Endothelial cell of umbilical vein (primary cell): ENCODE measurements around the gene SOX5. TPM values are rescaled to one million over a fixed set of nuclear protein-coding genes. Genes with fewer than 3 reads are reported as not detected.

ENCODE experiments used
- BruUV-seq: library from RNA; stranded (reverse); fragments of 400-500 nt; replicated peaks from 2 replicates; lab custom pipeline; 2021; lab: Mats Ljungman, UMichigan
- CTCF ChIA-PET: fragments of 300-600, 350-600 bp; sonication (Branson Sonifier 250); formaldehyde crosslinking; loops from one replicate; lab custom pipeline; 2021; ENCODE audit warnings: antibody characterized with exemption, inconsistent platforms; lab: Charles Lee
- POLR2A ChIA-PET: fragments of 300-600, 350-600 bp; sonication (Branson Sonifier 250); formaldehyde crosslinking; loops from one replicate; lab custom pipeline; 2021; ENCODE audit warnings: antibody characterized with exemption, inconsistent platforms; lab: Charles Lee
- DNase-seq: peaks from one replicate; pipeline ENCODE4 v3.0.0-alpha.2; 2011; ENCODE audit warnings: low read depth, low spot score
- FAIRE-seq: peaks from 2 replicates; lab custom pipeline; 2011; peaks lifted over from hg19 to GRCh38; lab: Jason Lieb, UNC
- H2AFZ ChIP-seq: 2 replicates; pipeline ENCODE4 v1.6.0; 2012; ENCODE audit warnings: low read depth, low read length, control low read depth, inconsistent platforms
- H3K27ac ChIP-seq: 2 replicates; pipeline ENCODE4 v1.5.1; 2011; ENCODE audit warnings: low read depth, mild to moderate bottlenecking, control low read depth, low read length, moderate library complexity; ENCODE audit not compliant: insufficient read depth
- H3K27me3 ChIP-seq, 2 experiments: 2 replicates each; pipeline versions ENCODE4 v1.6.0 to v1.6.1; 2011; ENCODE audit warnings: low read length in 2 of 2, mixed read lengths in 1 of 2; ENCODE audit not compliant: control insufficient read depth in 2 of 2, insufficient read depth in 2 of 2
- H3K36me3 ChIP-seq, 2 experiments: 2 replicates in 1 of 2; 3 replicates in 1 of 2; pipeline ENCODE4 v1.5.1; 2011; ENCODE audit warnings: low read length in 2 of 2, mild to moderate bottlenecking in 1 of 2, moderate library complexity in 1 of 2; ENCODE audit not compliant: control insufficient read depth in 2 of 2, insufficient read depth in 2 of 2; ENCODE audit errors: extremely low read depth in 1 of 2
- H3K4me1 ChIP-seq: 3 replicates; pipeline ENCODE4 v1.5.1; 2011; ENCODE audit warnings: mild to moderate bottlenecking, low read length; ENCODE audit not compliant: control insufficient read depth, insufficient read depth; ENCODE audit errors: extremely low read depth
- H3K4me2 ChIP-seq: 2 replicates; pipeline ENCODE4 v1.6.1; 2011; ENCODE audit warnings: low read length, control low read depth, mixed read lengths; ENCODE audit not compliant: insufficient read depth
- H3K4me3 ChIP-seq, 3 experiments: fragments of 200-600 bp in 1 of 3; sonication (generic), shearing (Covaris generic) in 1 of 3; replicated peaks in 1 of 3; 2 replicates each; pipeline ENCODE4 v1.5.1; 2011 to 2016; ENCODE audit warnings: control low read depth in 3 of 3, low read length in 3 of 3, mild to moderate bottlenecking in 2 of 3, inconsistent platforms in 1 of 3, low read depth in 1 of 3, moderate library complexity in 1 of 3; ENCODE audit not compliant: insufficient read depth in 1 of 3
- H3K79me2 ChIP-seq: 2 replicates; pipeline ENCODE4 v1.6.0; 2012; ENCODE audit warnings: low read length, inconsistent platforms; ENCODE audit not compliant: control insufficient read depth, insufficient read depth
- H3K9ac ChIP-seq: replicated peaks from 2 replicates; pipeline ENCODE3; 2011; ENCODE audit warnings: low read length, control low read depth; ENCODE audit not compliant: insufficient read depth; ENCODE audit errors: extremely low read depth
- H3K9me1 ChIP-seq: replicated peaks from 3 replicates; pipeline ENCODE4 v1.6.0; 2011; ENCODE audit warnings: mild to moderate bottlenecking, low read length; ENCODE audit not compliant: control insufficient read depth, insufficient read depth; ENCODE audit errors: extremely low read depth
- H3K9me3 ChIP-seq: replicated peaks from 2 replicates; pipeline ENCODE4 v1.5.1; 2012; ENCODE audit warnings: low read length, inconsistent platforms; ENCODE audit not compliant: control insufficient read depth, insufficient read depth
- H4K20me1 ChIP-seq: replicated peaks from 2 replicates; pipeline ENCODE3; 2011; ENCODE audit warnings: mild to moderate bottlenecking, low read length; ENCODE audit not compliant: control insufficient read depth, insufficient read depth; ENCODE audit errors: extremely low read depth
- EZH2 ChIP-seq: IDR thresholded peaks from 2 replicates; pipeline ENCODE4 v1.6.1; 2012; ENCODE audit warnings: borderline replicate concordance, low read depth, mild to moderate bottlenecking, moderate library complexity, low read length, inconsistent platforms; ENCODE audit not compliant: severe bottlenecking
- FOS ChIP-seq: IDR thresholded peaks from 2 replicates; pipeline ENCODE4 v1.6.1; 2011; ENCODE audit warnings: mild to moderate bottlenecking, low read length, moderate library complexity, borderline replicate concordance; ENCODE audit not compliant: insufficient read depth
- GATA2 ChIP-seq: IDR thresholded peaks from 2 replicates; pipeline ENCODE4 v1.7.0; 2011; ENCODE audit warnings: low read depth, mild to moderate bottlenecking, moderate library complexity, mixed read lengths, low read length; ENCODE audit not compliant: insufficient read length, insufficient read depth
- JUN ChIP-seq: IDR thresholded peaks from 2 replicates; pipeline ENCODE4 v1.6.1; 2011; ENCODE audit warnings: borderline replicate concordance, low read depth; ENCODE audit not compliant: insufficient read length, insufficient read depth
- MYC ChIP-seq: IDR thresholded peaks from one replicate; pipeline ENCODE4 v1.6.1; 2011; ENCODE audit warnings: mild to moderate bottlenecking, low read depth, low read length
- POLR2A ChIP-seq: IDR thresholded peaks from 2 replicates; pipeline ENCODE4 v1.6.1; 2012; ENCODE audit warnings: low read depth, mild to moderate bottlenecking, control low read depth, low read length
- POLR2AphosphoS5 ChIP-seq: IDR thresholded peaks from 2 replicates; pipeline ENCODE4 v1.6.1; 2012; ENCODE audit warnings: low read depth, mild to moderate bottlenecking, control low read depth, low read length, moderate library complexity; ENCODE audit not compliant: insufficient read depth
- dilution Hi-C: fragments of 300-500 bp; cut with MboI; formaldehyde crosslinking; loops from one replicate; pipeline ENCODE4 v1.15.0; 2019; ENCODE audit warnings: low sequenced_read_pairs; ENCODE audit not compliant: extremely low pct_ligation_motif_present
- intact Hi-C: fragments of 100-400 bp; cut with micrococcal nuclease; formaldehyde crosslinking; loops from one replicate; pipeline ENCODE4 v1.10.0; 2022
- polyA plus RNA-seq, 4 experiments: library from polyadenylated mRNA; depleted of rRNA in 3 of 4; stranded (reverse) in 3 of 4; unstranded in 1 of 4; fragments of >200 nt; gene quantifications; 2 replicates each; pipeline versions ENCODE4 v1.2.1 to v1.2.3, GENCODE V29; 2011 to 2012; ENCODE audit warnings: missing spikeins in 1 of 4
- total RNA-seq: library from RNA; stranded (reverse); gene quantifications from 2 replicates; pipeline ENCODE4 v1.2.3, GENCODE V29; 2021
- TF ChIP-seq, protein P1 (sequence below): IDR thresholded peaks from 2 replicates; pipeline ENCODE4 v1.6.1; 2011; ENCODE audit not compliant: insufficient read depth, insufficient read length
- TF ChIP-seq, protein P2 (sequence below), 2 donors: IDR thresholded peaks; 1 replicate in 1 of 2; 2 replicates in 1 of 2; pipeline ENCODE4 v1.5.1; 2011; ENCODE audit warnings: low read length in 2 of 2, mild to moderate bottlenecking in 2 of 2, moderate library complexity in 2 of 2, control low read depth in 1 of 2, inconsistent platforms in 1 of 2, low read depth in 1 of 2; ENCODE audit not compliant: insufficient read depth in 1 of 2; ENCODE audit errors: extremely low read depth in 1 of 2

SOX5 gene
- total and polyA plus RNA-seq, 2 donors (not counting 3 experiments of a cell fraction or from before 2014, with no cell fraction given): 0.63 to 3.5 TPM

DNA sequence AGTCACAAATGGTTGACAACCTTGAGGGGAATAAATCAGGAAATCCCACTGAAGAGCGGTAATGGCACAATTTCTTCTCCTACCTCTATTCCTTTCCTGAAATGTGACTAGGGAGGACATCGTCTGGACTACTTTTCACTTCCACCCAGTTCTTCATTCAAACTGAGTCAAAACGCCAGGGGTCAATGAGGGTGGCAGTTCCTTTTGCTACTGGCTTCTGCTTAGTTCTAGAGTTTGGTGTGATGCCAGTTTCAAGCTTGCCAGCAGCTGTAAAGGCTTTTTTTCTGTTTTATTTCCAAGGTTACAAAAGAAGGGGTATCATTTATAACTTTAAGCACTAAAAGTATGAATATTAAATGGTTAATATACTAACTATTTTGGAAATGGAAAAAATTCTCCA is 286.5 kb downstream of the SOX5 start:
- no peaks in the 10 kb centered on the region for H3K9me1 ChIP-seq
- H2AFZ ChIP-seq: no peak overlapping the region
- no peaks in the 10 kb centered on the region for H3K4me1 ChIP-seq
- no peak overlapping the region for H3K4me3 ChIP-seq
- H3K27ac ChIP-seq: no peak overlapping the region
- H3K9me3 ChIP-seq: no peaks in the 10 kb centered on the region
- H4K20me1 ChIP-seq: no peaks in the 10 kb centered on the region
- dilution Hi-C loops (no loop called here), intact Hi-C loops (no loop called here)
- no peak overlapping the region for H3K9ac ChIP-seq
- FAIRE-seq (no peak), DNase-seq (no peak)
- BruUV-seq: no TSS peak
- no peaks in the 10 kb centered on the region for H3K36me3 ChIP-seq
- ChIA-PET POLR2A (no interaction called here), CTCF (no interaction called here)
- H3K27me3 ChIP-seq: no peaks in the 10 kb centered on the region
- no peaks in the 10 kb centered on the region for H3K79me2 ChIP-seq
- TF ChIP-seq, protein P1, sequence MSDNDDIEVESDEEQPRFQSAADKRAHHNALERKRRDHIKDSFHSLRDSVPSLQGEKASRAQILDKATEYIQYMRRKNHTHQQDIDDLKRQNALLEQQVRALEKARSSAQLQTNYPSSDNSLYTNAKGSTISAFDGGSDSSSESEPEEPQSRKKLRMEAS: no peak
- TF ChIP-seq, protein P2, sequence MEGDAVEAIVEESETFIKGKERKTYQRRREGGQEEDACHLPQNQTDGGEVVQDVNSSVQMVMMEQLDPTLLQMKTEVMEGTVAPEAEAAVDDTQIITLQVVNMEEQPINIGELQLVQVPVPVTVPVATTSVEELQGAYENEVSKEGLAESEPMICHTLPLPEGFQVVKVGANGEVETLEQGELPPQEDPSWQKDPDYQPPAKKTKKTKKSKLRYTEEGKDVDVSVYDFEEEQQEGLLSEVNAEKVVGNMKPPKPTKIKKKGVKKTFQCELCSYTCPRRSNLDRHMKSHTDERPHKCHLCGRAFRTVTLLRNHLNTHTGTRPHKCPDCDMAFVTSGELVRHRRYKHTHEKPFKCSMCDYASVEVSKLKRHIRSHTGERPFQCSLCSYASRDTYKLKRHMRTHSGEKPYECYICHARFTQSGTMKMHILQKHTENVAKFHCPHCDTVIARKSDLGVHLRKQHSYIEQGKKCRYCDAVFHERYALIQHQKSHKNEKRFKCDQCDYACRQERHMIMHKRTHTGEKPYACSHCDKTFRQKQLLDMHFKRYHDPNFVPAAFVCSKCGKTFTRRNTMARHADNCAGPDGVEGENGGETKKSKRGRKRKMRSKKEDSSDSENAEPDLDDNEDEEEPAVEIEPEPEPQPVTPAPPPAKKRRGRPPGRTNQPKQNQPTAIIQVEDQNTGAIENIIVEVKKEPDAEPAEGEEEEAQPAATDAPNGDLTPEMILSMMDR (IDR thresholded peaks at IDR 0.05; ENCODE audit: extremely low read depth in 1 of 2, insufficient read depth in 1 of 2, low read depth in 1 of 2, low read length in 2 of 2): no peak
- TF ChIP-seq JUN (no peak), FOS (no peak), MYC (no peak), GATA2 (no peak), POLR2A (no peak), POLR2AphosphoS5 (no peak), EZH2 (no peak)
- no peak overlapping the region for H3K4me2 ChIP-seq
